Measurements from ENCODE around the gene ZDHHC22.

The ZDHHC22 gene

GRCh38 chr14:77157740-77158139 lies 16.1 kb upstream of the ZDHHC22 start:
- no peak overlapping the region for H3K27ac ChIP-seq
- TF ChIP-seq ZFX (IDR thresholded peaks at IDR 0.05; ENCODE audit: borderline replicate concordance) (no peak), CTCF (IDR thresholded peaks at IDR 0.05) (no peak)

- no peak for TF ChIP-seq CTCF (IDR thresholded peaks at IDR 0.05)
- TF ChIP-seq ZFX (IDR thresholded peaks at IDR 0.05; ENCODE audit: borderline replicate concordance), result no peak
- no peak overlapping the region for H3K27ac ChIP-seq
Measured at GRCh38 chr14:77155083-77155482, 13.5 kb upstream of the ZDHHC22 start.

- H3K27ac ChIP-seq, result no peak overlapping the region
Measured at GRCh38 chr14:77154421-77154820, 12.8 kb upstream of the ZDHHC22 start.

GRCh38 chr14:77153802-77154201 lies 12.2 kb upstream of the ZDHHC22 start:
- no peak for TF ChIP-seq CTCF (IDR thresholded peaks at IDR 0.05)
- TF ChIP-seq ZFX (IDR thresholded peaks at IDR 0.05; ENCODE audit: borderline replicate concordance), result no peak
- H3K27ac ChIP-seq, result no peak overlapping the region

More at GRCh38 chr14:77154421-77154820, 12.8 kb upstream of the ZDHHC22 start:
- TF ChIP-seq CTCF (IDR thresholded peaks at IDR 0.05), result no peak
- TF ChIP-seq ZFX (IDR thresholded peaks at IDR 0.05; ENCODE audit: borderline replicate concordance), result no peak

GRCh38 chr14:77151918-77152588 lies 10.5 kb upstream of the ZDHHC22 start:
- no peak overlapping the region for H3K27ac ChIP-seq
- TF ChIP-seq ZFX (IDR thresholded peaks at IDR 0.05; ENCODE audit: borderline replicate concordance) (no peak), CTCF (IDR thresholded peaks at IDR 0.05) (no peak)

GRCh38 chr14:77151245-77151644 lies 9.7 kb upstream of the ZDHHC22 start:
- no peak overlapping the region for H3K27ac ChIP-seq
- TF ChIP-seq ZFX (IDR thresholded peaks at IDR 0.05; ENCODE audit: borderline replicate concordance), result no peak
- peak; percentile 80 for TF ChIP-seq CTCF (IDR thresholded peaks at IDR 0.05)

- H3K27ac ChIP-seq, result no peak overlapping the region
- TF ChIP-seq CTCF (IDR thresholded peaks at IDR 0.05), result no peak
- TF ChIP-seq ZFX (IDR thresholded peaks at IDR 0.05; ENCODE audit: borderline replicate concordance), result no peak
Measured at GRCh38 chr14:77148510-77149231, 7.1 kb upstream of the ZDHHC22 start.

All from 22Rv1 (cell line).